HG02840 (cell line): ENCODE data around the gene CCDC192.
"Not testable (repeated sequence)": the region's sequence is repeated elsewhere in the genome, so short reads cannot be mapped to it uniquely, and the experiment has no call there.

Source experiments
- ATAC-seq: cut with Tn5 transposase; IDR thresholded peaks from one replicate; pipeline ENCODE4 v1.9.1; 2021; ENCODE audit warnings: mild to moderate bottlenecking, moderate library complexity, moderate number of reproducible peaks; ENCODE audit not compliant: unreplicated experiment, low FRiP score

Gene CCDC192

DNA sequence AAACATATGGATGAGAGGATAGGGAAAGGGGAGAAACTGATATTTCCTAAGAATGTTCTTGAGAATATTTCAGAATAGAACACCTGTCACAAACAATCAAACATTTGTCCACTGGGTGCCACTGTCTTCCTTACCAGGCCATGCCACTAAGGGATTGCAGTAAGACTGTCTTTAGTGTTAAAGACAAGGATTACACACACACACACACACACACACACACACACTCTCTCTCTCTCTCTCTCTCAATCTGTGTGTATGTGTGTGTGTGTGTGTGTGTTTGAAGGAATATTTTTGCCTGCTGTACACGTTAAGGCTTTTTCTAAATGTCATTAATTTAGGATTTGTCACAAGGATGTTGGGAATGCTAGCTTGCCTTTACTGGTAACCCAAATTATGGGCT lies 54.4 kb downstream of the CCDC192 start:
- no peak for ATAC-seq

DNA sequence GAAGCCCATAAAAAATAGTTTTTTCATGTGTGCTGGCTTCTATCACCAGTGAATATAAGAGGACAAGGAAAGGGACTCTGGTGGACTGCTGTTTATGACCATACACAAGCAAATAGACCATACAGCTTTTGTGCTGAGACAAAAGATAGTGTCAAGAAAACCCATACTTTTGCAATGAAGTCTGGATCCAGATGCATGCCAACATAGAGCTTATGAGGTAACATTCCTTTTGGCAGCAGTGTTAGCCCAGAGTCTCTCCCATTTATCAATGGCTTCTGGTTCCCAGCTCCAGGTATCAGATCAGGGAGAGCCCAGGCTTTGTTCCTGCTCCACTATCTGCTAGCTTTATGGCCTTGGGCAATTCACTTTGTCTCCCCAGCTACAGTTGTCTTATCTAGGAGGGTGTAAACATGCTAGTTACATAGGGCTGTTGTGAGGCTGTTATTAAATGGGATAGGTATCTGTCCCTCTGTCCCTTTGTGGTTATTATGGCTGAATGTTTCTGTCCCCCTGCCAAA lies 55.6 kb downstream of the CCDC192 start:
- ATAC-seq, result no peak

DNA sequence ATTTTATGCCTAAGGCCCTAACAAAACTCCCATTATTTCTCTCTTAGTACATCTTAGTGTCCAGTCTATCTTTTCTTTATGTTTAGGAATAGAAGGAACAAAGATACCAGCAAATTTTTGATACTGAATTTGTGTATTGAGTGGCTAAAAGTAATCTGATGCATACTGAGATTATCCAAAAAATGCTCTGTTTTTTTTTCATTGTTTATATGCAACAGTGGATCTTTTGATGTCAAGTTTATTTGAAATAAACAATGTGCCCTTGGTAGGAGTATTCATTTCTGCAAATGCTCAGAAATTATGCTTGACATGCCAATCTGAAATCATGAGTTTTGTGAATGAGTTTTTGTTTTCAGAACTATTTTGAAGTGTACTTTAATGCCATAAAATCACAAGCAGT lies 58.7 kb downstream of the CCDC192 start:
- ATAC-seq, result no peak

GRCh38 chr5:127762412-127762811 lies 59.2 kb downstream of the CCDC192 start:
- no peak for ATAC-seq

DNA sequence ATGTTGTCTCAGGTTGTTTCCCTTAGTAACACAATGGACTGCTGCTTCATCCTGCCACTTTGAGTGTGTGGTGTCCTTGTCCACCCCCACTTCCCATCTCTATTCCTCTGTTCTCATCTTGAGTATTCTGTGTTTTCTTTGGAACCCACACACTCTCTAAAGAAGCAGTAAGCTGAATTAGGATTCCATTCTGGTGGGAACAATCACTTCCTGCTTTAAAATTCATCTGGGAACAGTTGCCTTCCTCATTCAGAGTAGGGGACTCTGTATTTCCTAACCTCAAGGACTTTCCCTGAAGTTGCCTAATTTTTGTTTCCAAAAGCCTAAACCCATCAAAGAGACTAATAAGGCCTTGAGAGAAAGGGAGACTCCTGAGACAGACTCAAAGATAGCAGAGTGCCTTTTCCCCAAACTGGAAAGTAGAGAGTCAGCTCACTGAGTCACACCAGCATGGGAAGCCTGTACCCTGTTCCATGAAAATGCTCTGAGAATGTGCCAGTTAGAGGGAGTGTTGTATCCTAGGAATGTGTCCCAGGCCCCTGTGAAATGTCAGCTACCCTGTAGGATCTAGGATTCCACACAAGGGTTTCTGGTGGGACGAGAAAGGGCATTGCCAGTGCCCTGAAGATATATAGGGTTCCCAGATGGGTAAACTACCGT lies 63.6 kb downstream of the CCDC192 start:
- no peak for ATAC-seq

- ATAC-seq, result no peak
These were observed 66.2 kb downstream of the CCDC192 start for GRCh38 chr5:127769386-127769785.

- ATAC-seq, result no peak
These were observed 67.1 kb downstream of the CCDC192 start for GRCh38 chr5:127770272-127770671.

- no peak for ATAC-seq
These were observed 69.3 kb downstream of the CCDC192 start for GRCh38 chr5:127772531-127772930.

GRCh38 chr5:127774221-127774620 lies 71.0 kb downstream of the CCDC192 start:
- no peak for ATAC-seq

DNA sequence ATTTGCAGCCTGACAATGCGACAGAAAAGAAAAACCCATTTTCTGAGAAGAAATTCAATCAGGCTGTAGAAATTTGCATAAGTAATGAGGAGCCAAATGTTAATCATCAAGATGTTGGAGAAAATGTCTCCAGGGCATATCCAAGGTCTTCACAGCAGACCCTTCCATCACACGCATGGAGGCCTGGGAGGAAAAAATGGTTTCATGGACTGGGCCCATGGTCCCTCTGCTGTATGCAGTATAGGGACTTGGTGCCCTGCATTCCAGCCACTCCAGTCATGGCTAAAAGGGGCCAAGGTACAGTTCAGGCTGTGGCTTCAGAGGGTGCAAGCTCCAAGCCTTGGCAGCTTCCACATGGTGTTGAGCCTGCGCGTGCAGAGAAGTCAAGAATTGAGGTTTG lies 73.3 kb downstream of the CCDC192 start:
- ATAC-seq, result no peak

- no peak for ATAC-seq
These were observed 74.8 kb downstream of the CCDC192 start for GRCh38 chr5:127777957-127778356.

- ATAC-seq, result not testable (repeated sequence)
These were observed 79.3 kb downstream of the CCDC192 start for GRCh38 chr5:127782450-127782849.

DNA sequence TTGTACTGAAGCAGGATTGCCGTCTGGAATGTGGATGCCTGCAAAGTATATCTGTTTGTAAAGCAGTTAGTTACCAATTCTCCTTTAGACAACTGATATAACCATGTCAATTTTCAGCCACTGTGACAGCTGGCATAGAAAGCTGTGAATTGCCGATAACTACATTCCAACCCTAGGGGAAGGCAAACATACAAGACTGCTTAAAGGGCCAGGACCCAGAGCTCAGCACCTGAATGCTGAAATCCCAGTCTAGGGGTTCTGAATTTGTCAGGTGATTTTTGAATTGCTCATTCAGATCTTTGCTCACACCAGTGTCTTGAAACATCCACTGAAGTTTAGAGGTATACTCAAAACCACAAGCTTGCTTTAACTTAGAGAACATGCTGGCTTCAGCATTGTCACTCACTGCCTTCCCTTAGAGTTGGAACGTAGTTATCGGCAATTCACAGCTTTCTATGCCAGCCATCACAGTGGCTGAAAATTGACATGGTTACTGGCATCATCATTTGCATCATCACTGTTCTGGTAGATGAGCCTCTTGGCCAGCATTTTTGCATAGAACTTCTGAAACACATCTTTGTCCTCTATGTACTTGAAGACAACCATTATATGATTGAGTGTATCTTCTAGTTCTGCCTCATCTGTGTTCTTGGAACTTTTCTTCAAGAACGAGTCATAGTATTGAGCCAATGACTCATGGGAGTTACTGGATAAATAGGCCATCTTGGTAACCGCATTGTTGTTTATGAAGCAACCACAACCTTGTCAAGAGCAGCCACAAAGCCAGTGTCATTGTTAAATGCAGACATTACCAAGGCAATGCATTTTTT lies 82.1 kb downstream of the CCDC192 start:
- ATAC-seq, result peak; percentile 65

DNA sequence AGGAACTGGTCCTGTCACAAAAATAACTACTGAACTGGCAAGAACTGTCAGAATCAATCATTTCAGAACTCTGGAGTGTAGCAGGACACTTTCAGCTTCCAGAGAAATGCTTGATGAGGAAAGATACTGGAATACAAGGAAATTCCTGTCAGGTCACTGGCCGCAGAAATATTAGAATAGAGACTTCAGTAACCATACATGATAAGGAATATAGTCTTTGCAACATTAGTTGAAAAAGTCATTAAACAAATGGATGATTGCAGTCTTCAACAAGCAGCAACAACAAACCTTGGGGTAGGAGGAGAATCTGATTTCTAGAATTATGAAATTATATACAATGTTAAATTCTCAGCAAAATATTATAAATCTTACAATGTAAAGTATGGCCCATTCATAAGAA lies 88.2 kb downstream of the CCDC192 start:
- no peak for ATAC-seq

DNA sequence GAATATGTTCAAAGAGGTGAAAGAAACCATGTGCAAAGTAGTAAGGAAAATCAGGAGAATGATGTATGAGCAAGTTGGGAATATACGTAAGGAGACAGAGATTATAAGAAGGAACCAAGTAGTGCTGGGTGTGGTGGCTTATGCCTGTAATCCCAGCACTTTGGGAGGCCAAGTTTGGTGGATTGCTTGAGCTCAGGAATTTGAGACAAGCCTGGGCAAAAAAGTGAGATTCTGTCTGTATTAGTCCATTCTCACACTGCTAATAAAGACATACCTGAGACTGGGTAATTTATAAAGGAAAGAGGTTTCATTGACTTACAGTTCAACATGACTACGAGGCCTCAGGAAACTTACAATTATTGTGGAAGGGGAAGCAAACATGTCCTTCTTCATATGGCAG lies 88.7 kb downstream of the CCDC192 start:
- not testable (repeated sequence) for ATAC-seq

DNA sequence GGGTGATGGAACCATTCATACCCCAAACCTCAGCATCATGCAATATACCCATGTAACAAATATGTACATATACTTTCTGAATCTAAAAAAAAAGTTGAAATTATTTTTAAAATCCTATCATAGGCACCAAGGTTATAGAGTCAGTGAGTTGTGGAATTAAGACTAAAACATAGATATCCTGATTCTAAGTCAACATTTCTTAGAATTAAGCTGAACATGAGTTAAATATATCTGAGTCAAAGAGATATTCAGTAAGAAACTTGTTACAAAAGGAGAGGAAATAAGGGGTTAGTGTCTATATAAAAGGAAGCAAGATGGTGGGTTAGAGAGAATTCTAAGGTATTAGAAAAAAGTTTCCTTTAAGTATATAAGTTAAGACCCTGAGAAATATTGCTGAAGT lies 89.9 kb downstream of the CCDC192 start:
- ATAC-seq, result no peak

DNA sequence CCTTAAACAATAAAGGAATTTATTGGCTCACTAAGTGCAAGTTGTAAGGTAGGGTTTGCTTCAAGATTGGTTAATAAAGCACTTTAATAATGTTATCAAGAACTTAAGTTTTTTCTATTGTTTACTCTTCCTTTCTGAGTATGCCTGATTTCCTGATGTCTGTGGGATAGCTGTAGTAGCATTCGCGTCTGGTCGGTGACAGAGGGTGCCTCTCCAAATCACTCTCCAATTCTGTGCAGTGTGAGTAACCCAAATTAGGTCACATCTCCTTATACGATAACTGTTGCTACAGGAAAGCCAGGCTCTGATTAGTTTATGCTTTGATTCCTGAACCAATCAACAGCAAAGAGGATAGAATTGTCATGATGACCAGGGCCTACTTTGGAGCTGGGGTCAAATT lies 90.7 kb downstream of the CCDC192 start:
- ATAC-seq, result no peak

DNA sequence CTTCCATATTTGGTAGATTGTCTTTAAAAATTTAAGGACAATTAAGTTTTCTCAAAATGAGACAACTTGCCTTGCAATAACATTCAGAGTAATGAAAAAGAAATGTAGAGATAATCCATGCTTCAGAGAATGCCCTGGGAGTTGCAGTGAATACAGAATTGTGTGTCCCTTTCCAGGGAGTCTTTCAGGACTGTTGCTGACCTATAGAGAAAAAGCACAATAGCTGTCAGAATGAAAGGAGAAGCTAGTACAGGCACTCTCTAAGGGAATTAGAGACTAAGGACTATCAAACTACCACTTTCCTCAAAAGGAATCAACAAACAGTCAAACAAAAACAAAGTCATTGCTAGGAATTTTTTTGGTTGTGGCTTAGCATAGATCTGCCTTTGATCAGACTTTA lies 93.0 kb downstream of the CCDC192 start:
- ATAC-seq, result no peak

GRCh38 chr5:127799293-127799905 lies 96.2 kb downstream of the CCDC192 start:
- no peak for ATAC-seq

GRCh38 chr5:127801751-127802476 lies 98.7 kb downstream of the CCDC192 start:
- no peak for ATAC-seq

DNA sequence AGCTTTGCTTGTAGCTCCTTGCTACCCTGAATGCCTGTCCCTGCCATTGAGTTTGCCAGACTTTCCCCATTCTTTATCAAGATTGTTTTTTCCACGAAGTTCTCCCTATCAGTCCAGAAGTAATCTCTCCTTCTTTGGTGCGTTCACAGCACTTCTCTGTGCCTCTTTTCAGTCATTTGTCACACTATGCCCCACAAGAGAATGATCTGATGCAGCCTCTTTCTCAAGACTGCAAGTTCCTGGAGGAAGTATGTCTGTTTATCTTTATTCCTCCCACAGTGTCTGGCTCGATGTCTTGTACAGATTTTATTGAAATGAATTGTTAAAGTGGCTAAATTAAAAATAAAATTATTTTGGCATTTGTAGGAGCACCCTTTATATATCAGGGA lies 99.3 kb downstream of the CCDC192 start:
- no peak for ATAC-seq
